ENCODE results near the gene ACTN4. TPM values are rescaled to one million over a fixed set of nuclear protein-coding genes. Genes with fewer than 3 reads are reported as not detected.

ACTN4 gene
- total and polyA plus RNA-seq, 2 donors (not counting 1 experiment from before 2014, with no cell fraction given) = 127 to 683 TPM

- no peak for DNase-seq (ENCODE audit: low read depth in 2 of 2)
- TF ChIP-seq EZH2 (IDR thresholded peaks at IDR 0.05; ENCODE audit: low read length, missing control alignments) (no peak), CTCF (conservative IDR thresholded peaks at IDR 0.05 in 1 of 2, IDR thresholded peaks at IDR 0.05 in 1 of 2; ENCODE audit: low read depth in 1 of 2, low read length in 2 of 2) (no peak)
- Histone ChIP-seq H3K4me1 (ENCODE audit: control insufficient read depth, extremely low read depth, insufficient read depth, low read length) (peaks cover 4% of the 10 kb centered on the region), H2AFZ (ENCODE audit: low read length) (no peak overlapping the region), H3K9ac (ENCODE audit: insufficient read depth, low read length) (no peak overlapping the region), H3K4me2 (ENCODE audit: extremely low read depth, insufficient read depth, low read length) (no peak overlapping the region), H4K20me1 (ENCODE audit: control insufficient read depth, extremely low read depth, insufficient read depth, low read length) (no peaks in the 10 kb centered on the region), H3K27ac (ENCODE audit: insufficient read depth, low read length) (no peak overlapping the region), H3K36me3 (ENCODE audit: control insufficient read depth, insufficient read depth, low read length) (no peaks in the 10 kb centered on the region), H3K4me3 (replicated peaks in 1 of 4; ENCODE audit: control extremely low read depth in 1 of 4, insufficient read depth in 1 of 4, low read depth in 3 of 4, low read length in 4 of 4) (no peak overlapping the region), H3K79me2 (ENCODE audit: control insufficient read depth, insufficient read depth, low read length) (no peaks in the 10 kb centered on the region), H3K9me3 (ENCODE audit: control insufficient read depth, insufficient read depth, low read depth, low read length) (no peaks in the 10 kb centered on the region), H3K27me3 (ENCODE audit: control insufficient read depth, insufficient read depth, low read length) (no peaks in the 10 kb centered on the region)
These were observed 89.9 kb downstream of the ACTN4 start for GRCh38 chr19:38737281-38737865.

- Histone ChIP-seq H3K36me3 (ENCODE audit: control insufficient read depth, insufficient read depth, low read length) (no peaks in the 10 kb centered on the region), H3K27ac (ENCODE audit: insufficient read depth, low read length) (no peak overlapping the region), H3K27me3 (ENCODE audit: control insufficient read depth, insufficient read depth, low read length) (no peaks in the 10 kb centered on the region), H4K20me1 (ENCODE audit: control insufficient read depth, extremely low read depth, insufficient read depth, low read length) (no peaks in the 10 kb centered on the region), H3K9ac (ENCODE audit: insufficient read depth, low read length) (no peak overlapping the region), H3K79me2 (ENCODE audit: control insufficient read depth, insufficient read depth, low read length) (no peaks in the 10 kb centered on the region), H3K4me2 (ENCODE audit: extremely low read depth, insufficient read depth, low read length) (no peak overlapping the region), H3K9me3 (ENCODE audit: control insufficient read depth, insufficient read depth, low read depth, low read length) (no peaks in the 10 kb centered on the region), H3K4me3 (replicated peaks in 1 of 4; ENCODE audit: control extremely low read depth in 1 of 4, insufficient read depth in 1 of 4, low read depth in 3 of 4, low read length in 4 of 4) (no peak overlapping the region), H3K4me1 (ENCODE audit: control insufficient read depth, extremely low read depth, insufficient read depth, low read length) (peaks cover 4% of the 10 kb centered on the region), H2AFZ (ENCODE audit: low read length) (no peak overlapping the region)
- DNase-seq (ENCODE audit: low read depth in 2 of 2) = no peak
- TF ChIP-seq CTCF (conservative IDR thresholded peaks at IDR 0.05 in 1 of 2, IDR thresholded peaks at IDR 0.05 in 1 of 2; ENCODE audit: low read depth in 1 of 2, low read length in 2 of 2) (no peak), EZH2 (IDR thresholded peaks at IDR 0.05; ENCODE audit: low read length, missing control alignments) (no peak)
These were observed 90.7 kb downstream of the ACTN4 start for GRCh38 chr19:38737921-38738737.

- TF ChIP-seq CTCF (conservative IDR thresholded peaks at IDR 0.05 in 1 of 2, IDR thresholded peaks at IDR 0.05 in 1 of 2; ENCODE audit: low read depth in 1 of 2, low read length in 2 of 2) (no peak), EZH2 (IDR thresholded peaks at IDR 0.05; ENCODE audit: low read length, missing control alignments) (no peak)
- H3K27me3 ChIP-seq (ENCODE audit: control insufficient read depth, insufficient read depth, low read length) = no peaks in the 10 kb centered on the region
- H3K9ac ChIP-seq (ENCODE audit: insufficient read depth, low read length) = no peak overlapping the region
- H3K27ac ChIP-seq (ENCODE audit: insufficient read depth, low read length) = no peak overlapping the region
- no peaks in the 10 kb centered on the region for H4K20me1 ChIP-seq (ENCODE audit: control insufficient read depth, extremely low read depth, insufficient read depth, low read length)
- H3K9me3 ChIP-seq (ENCODE audit: control insufficient read depth, insufficient read depth, low read depth, low read length) = no peaks in the 10 kb centered on the region
- H3K79me2 ChIP-seq (ENCODE audit: control insufficient read depth, insufficient read depth, low read length) = no peaks in the 10 kb centered on the region
- no peak overlapping the region for H3K4me3 ChIP-seq (replicated peaks in 1 of 4; ENCODE audit: control extremely low read depth in 1 of 4, insufficient read depth in 1 of 4, low read depth in 3 of 4, low read length in 4 of 4)
- H3K36me3 ChIP-seq (ENCODE audit: control insufficient read depth, insufficient read depth, low read length) = no peaks in the 10 kb centered on the region
- no peaks in the 10 kb centered on the region for H3K4me1 ChIP-seq (ENCODE audit: control insufficient read depth, extremely low read depth, insufficient read depth, low read length)
- no peak overlapping the region for H3K4me2 ChIP-seq (ENCODE audit: extremely low read depth, insufficient read depth, low read length)
- no peak overlapping the region for H2AFZ ChIP-seq (ENCODE audit: low read length)
- DNase-seq (ENCODE audit: low read depth in 2 of 2) = no peak
These were observed 92.2 kb downstream of the ACTN4 start for GRCh38 chr19:38739440-38740256.

Measured in fibroblast of lung (primary cell).